Stomach (tissue), 4 donors: ENCODE data around the gene LENEP.

Source experiments
- CTCF ChIP-seq, 7 experiments: fragments of 450-650 bp in 4 of 7; fragments of 200-600 bp in 3 of 7; sonication (generic) in 3 of 7; IDR thresholded peaks; one replicate each; pipeline ENCODE4 v1.5.1; 2016 to 2019; ENCODE audit warnings: antibody characterized with exemption in 7 of 7, control low read depth in 2 of 7, mild to moderate bottlenecking in 1 of 7
- POLR2A ChIP-seq, 4 donors: fragments of 450-650 bp; IDR thresholded peaks; one replicate each; pipeline ENCODE4 v1.6.1; 2016; ENCODE audit warnings: antibody characterized with exemption in 4 of 4, control low read depth in 2 of 4, mild to moderate bottlenecking in 1 of 4, moderate library complexity in 1 of 4

- TF ChIP-seq CTCF (IDR thresholded peaks at IDR 0.05), result no peak
- no peak for TF ChIP-seq POLR2A (IDR thresholded peaks at IDR 0.05)
These were observed 16.4 kb downstream of the LENEP start for GRCh38 chr1:155009742-155010141.
